ENCODE measurements around the gene TUNAR. TPM values are rescaled to one million over a fixed set of nuclear protein-coding genes. Genes with fewer than 3 reads are reported as not detected.
"Not testable (repeated sequence)": the region's sequence is repeated elsewhere in the genome, so short reads cannot be mapped to it uniquely, and the experiment has no call there.

The TUNAR gene
- total RNA-seq, 1 experiment from 2014 or later, result not detected

GRCh38 chr14:95961481-95961880 is 84.8 kb downstream of the TUNAR start:
- H3K9me3 ChIP-seq (ENCODE audit: low read depth, low read length, poor library complexity, severe bottlenecking), result no peaks in the 10 kb centered on the region
- no peak for TF ChIP-seq EZH2 (IDR thresholded peaks at IDR 0.05; ENCODE audit: borderline replicate concordance, low read depth, low read length, poor library complexity, severe bottlenecking)
- intact Hi-C loops (cut with micrococcal nuclease; ENCODE audit: unreplicated experiment), result no loop called here
- no peak for DNase-seq (ENCODE audit: low spot score)
- POLR2A ChIA-PET (ENCODE audit: low non-redundant PET), result no interaction called here
- peaks cover 4% of the 10 kb centered on the region for H3K27me3 ChIP-seq (replicated peaks; ENCODE audit: insufficient read depth, low read depth, low read length, poor library complexity)
- BruUV-seq (replicated peaks), result no TSS peak
- no peak overlapping the region for H3K4me3 ChIP-seq (ENCODE audit: low read depth, low read length, poor library complexity, severe bottlenecking)
- no peak overlapping the region for H3K27ac ChIP-seq (ENCODE audit: low read depth, low read length, poor library complexity, severe bottlenecking)
- H3K36me3 ChIP-seq (ENCODE audit: insufficient read depth, low read length, poor library complexity, severe bottlenecking), result no peaks in the 10 kb centered on the region
- CTCF ChIA-PET, result no interaction called here
- H3K4me1 ChIP-seq (ENCODE audit: insufficient read depth, low read length, poor library complexity, severe bottlenecking), result no peaks in the 10 kb centered on the region

- intact Hi-C loops (cut with micrococcal nuclease; ENCODE audit: unreplicated experiment), result no loop called here
- Histone ChIP-seq H3K27ac (ENCODE audit: low read depth, low read length, poor library complexity, severe bottlenecking) (no peak overlapping the region), H3K36me3 (ENCODE audit: insufficient read depth, low read length, poor library complexity, severe bottlenecking) (no peaks in the 10 kb centered on the region), H3K27me3 (replicated peaks; ENCODE audit: insufficient read depth, low read depth, low read length, poor library complexity) (peaks cover 4% of the 10 kb centered on the region), H3K9me3 (ENCODE audit: low read depth, low read length, poor library complexity, severe bottlenecking) (no peaks in the 10 kb centered on the region), H3K4me1 (ENCODE audit: insufficient read depth, low read length, poor library complexity, severe bottlenecking) (no peaks in the 10 kb centered on the region), H3K4me3 (ENCODE audit: low read depth, low read length, poor library complexity, severe bottlenecking) (no peak overlapping the region)
- no TSS peak for BruUV-seq (replicated peaks)
- no peak for TF ChIP-seq EZH2 (IDR thresholded peaks at IDR 0.05; ENCODE audit: borderline replicate concordance, low read depth, low read length, poor library complexity, severe bottlenecking)
- no peak for DNase-seq (ENCODE audit: low spot score)
- ChIA-PET POLR2A (ENCODE audit: low non-redundant PET) (no interaction called here), CTCF (no interaction called here)
Measured at GRCh38 chr14:95964901-95965300, 88.3 kb downstream of the TUNAR start.

- H3K36me3 ChIP-seq (ENCODE audit: insufficient read depth, low read length, poor library complexity, severe bottlenecking); BruUV-seq (replicated peaks); H3K4me1 ChIP-seq (ENCODE audit: insufficient read depth, low read length, poor library complexity, severe bottlenecking); H3K4me3 ChIP-seq (ENCODE audit: low read depth, low read length, poor library complexity, severe bottlenecking); CTCF ChIA-PET; H3K27ac ChIP-seq (ENCODE audit: low read depth, low read length, poor library complexity, severe bottlenecking); intact Hi-C loops (cut with micrococcal nuclease; ENCODE audit: unreplicated experiment); H3K9me3 ChIP-seq (ENCODE audit: low read depth, low read length, poor library complexity, severe bottlenecking); DNase-seq (ENCODE audit: low spot score); H3K27me3 ChIP-seq (replicated peaks; ENCODE audit: insufficient read depth, low read depth, low read length, poor library complexity); POLR2A ChIA-PET (ENCODE audit: low non-redundant PET): not testable (repeated sequence)
Measured at GRCh38 chr14:95968048-95968447, 91.4 kb downstream of the TUNAR start.

Other genes with a start within 250 kb of the TUNAR start
- 0.83 and 1.1 TPM in 2 replicates for gene TCL1B, start 190.4 kb upstream of the TUNAR start, total RNA-seq (2021)
- gene TCL1A, start 162.7 kb upstream of the TUNAR start, total RNA-seq (2021), result not detected in 2 replicates
- gene C14orf132, start 162.5 kb downstream of the TUNAR start, total RNA-seq (2021), result 8.3 and 13.0 TPM in 2 replicates

All from A673 (cell line).